HUES64 (cell line): ENCODE measurements around the gene ASPRV1.

ENCODE experiments used
- H3K27ac ChIP-seq: 2 replicates; pipeline ENCODE4 v1.7.0; 2013; ENCODE audit warnings: low read depth, low read length, inconsistent platforms
- H3K27me3 ChIP-seq: 2 replicates; pipeline ENCODE4 v1.6.1; 2013; ENCODE audit warnings: mild to moderate bottlenecking, low read length; ENCODE audit not compliant: insufficient read depth
- H3K36me3 ChIP-seq: 2 replicates; pipeline ENCODE4 v1.6.1; 2013; ENCODE audit warnings: mild to moderate bottlenecking, low read length; ENCODE audit not compliant: insufficient read depth
- H3K4me1 ChIP-seq: 2 replicates; pipeline ENCODE4 v1.6.1; 2013; ENCODE audit warnings: mild to moderate bottlenecking, low read length, moderate library complexity; ENCODE audit not compliant: insufficient read depth
- H3K4me3 ChIP-seq: 2 replicates; pipeline ENCODE4 v1.5.1; 2013; ENCODE audit warnings: mild to moderate bottlenecking, low read length, moderate library complexity
- H3K9ac ChIP-seq: 2 replicates; pipeline ENCODE4 v1.6.1; 2013; ENCODE audit warnings: mild to moderate bottlenecking, low read depth, low read length
- H3K9me3 ChIP-seq: 2 replicates; pipeline ENCODE4 v1.6.1; 2013; ENCODE audit warnings: low read depth, low read length; ENCODE audit not compliant: insufficient read depth
- WGBS: fragments of 150-250, 120-280 bp; methylation state at CpG from one replicate; pipeline ENCODE4 v1.1.7; 2013; ENCODE audit warnings: missing lambda C conversion rate; 5-methylcytosine and 5-hydroxymethylcytosine counted together

Gene ASPRV1

DNA sequence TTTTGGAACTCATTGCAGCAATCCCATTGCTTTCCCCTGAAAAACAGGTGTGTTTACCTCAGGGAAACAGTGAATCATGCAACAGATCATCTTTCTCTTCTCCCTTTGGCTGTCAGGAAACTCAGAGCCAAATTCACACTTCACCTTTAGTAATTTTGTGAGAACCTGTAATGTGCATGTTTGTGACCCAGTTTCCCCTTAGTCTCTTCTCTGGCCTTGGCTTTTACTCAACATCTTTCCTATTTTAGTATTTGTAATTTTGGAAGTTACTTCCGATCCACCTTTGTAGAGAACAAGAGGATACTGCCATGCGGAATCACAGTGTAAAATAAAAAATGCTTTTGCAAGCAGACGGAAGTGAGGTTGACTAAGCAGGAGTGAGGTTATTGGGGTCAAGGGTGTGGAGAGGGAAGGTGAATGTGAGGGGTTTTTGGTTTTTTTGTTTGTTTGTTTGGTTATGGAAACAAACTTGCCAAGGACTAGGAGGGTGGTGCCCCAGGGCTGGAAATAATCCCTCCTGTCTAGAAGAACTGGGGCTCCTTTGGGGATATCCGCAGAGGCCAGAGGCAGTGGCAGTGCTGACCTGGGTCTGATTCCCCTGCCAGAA is 14.0 kb downstream of the ASPRV1 start:
- Histone ChIP-seq H3K9ac (no peak overlapping the region), H3K27ac (no peak overlapping the region), H3K4me3 (no peak overlapping the region), H3K4me1 (0 out of 2 replicates have a peak, but pooled peaks cover 5% of the 10 kb centered on the region), H3K9me3 (no peaks in the 10 kb centered on the region), H3K36me3 (no peaks in the 10 kb centered on the region), H3K27me3 (no peaks in the 10 kb centered on the region)
- 95% methylated on average over 4 of the region's 4 CpGs for WGBS

DNA sequence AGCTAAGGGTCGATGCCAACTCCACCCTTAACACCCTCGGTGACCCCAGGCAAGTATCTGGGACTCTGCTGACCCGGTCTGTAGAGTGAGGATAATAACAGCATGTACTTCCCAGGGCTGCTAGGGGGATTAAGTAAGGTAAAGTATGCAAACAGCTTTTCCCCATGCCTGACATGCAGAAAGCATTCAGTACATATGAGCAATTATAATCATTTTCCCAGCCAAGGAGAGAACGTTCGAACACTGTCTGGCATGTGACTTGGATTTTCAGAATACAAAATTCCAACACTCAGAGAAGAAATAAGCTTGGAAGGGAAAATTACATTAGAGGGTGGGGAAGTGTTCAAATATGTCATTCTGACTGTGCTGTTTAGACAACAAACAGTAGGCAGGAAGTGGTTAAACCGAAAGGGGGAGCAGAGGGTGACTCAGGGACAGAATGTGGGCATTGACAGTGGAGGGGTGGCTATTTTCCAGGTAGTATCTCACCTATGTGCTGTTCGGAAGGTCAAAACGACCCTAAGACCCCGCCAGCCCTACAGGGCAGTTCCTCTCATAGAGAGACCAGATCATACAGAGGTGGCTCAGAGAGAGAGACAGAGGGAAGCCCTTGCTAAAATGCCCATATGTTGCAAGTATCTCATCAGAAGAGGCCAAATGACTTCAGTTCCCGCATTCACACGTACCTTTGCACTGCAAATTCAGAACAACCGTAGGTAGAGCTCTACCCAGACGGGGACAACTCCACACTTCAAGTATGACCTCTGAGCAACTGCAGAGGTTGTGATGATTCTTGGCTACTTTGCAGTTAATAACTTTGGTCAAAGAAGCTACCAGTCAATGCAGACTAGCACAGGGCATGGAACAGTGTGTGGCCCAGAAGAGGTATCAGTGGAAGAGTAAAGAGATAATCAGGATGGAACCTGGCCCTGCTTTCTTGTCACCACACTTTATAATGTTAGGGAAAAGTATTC is 14.8 kb downstream of the ASPRV1 start:
- Histone ChIP-seq H3K9ac (no peak overlapping the region), H3K36me3 (no peaks in the 10 kb centered on the region), H3K27me3 (no peaks in the 10 kb centered on the region), H3K4me3 (no peak overlapping the region), H3K4me1 (0 out of 2 replicates have a peak, but pooled peaks cover 5% of the 10 kb centered on the region), H3K9me3 (no peaks in the 10 kb centered on the region), H3K27ac (no peak overlapping the region)
- WGBS, result 87% methylated on average over 13 of the region's 13 CpGs

DNA sequence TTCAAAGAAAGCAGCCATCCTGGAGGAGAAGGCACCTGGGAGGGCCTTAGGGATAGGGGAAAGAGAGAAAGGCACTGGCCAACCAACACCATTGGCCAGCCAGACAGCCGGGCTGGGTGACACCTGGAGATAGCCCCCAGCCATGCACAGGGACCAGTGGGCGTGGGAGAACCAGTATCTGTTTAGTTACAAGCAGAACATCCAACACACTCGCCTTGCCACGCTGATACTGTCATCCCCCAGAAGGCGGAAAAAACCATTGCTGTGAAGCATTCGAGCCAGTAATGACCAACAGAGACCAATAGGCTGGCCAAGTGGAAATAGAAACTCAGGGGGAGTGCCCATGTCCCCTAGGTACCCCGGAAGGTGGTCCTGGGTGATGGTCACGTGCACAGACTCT is 15.5 kb downstream of the ASPRV1 start:
- Histone ChIP-seq H3K36me3 (no peaks in the 10 kb centered on the region), H3K9ac (no peak overlapping the region), H3K4me1 (peaks cover 5% of the 10 kb centered on the region; the same call in 1 of the 2 replicates), H3K27me3 (no peaks in the 10 kb centered on the region), H3K9me3 (no peaks in the 10 kb centered on the region), H3K4me3 (no peak overlapping the region), H3K27ac (no peak overlapping the region)
- WGBS, result 93% methylated on average over 8 of the region's 8 CpGs

DNA sequence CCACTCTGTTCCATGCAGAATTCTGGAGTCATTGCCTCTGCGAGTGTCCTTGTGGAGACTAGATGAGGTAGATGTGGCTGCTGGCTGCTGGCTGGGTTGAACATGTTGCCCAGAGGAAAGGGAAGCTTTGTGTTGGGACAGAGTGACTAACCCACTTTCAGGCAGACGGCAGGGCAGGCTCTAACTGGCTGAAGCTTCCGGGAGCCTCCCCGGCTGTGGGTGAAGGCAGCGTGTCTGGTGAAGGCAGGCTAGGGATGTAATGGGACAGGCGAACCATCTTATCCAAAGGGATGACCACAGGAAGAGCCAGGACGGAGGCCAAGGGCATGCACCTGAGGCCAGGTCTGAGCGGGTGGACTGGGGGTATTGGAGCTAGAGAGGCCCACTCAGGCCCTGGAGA is 16.0 kb downstream of the ASPRV1 start:
- 94% methylated on average over 8 of the region's 8 CpGs for WGBS
- Histone ChIP-seq H3K36me3 (no peaks in the 10 kb centered on the region), H3K4me3 (no peak overlapping the region), H3K9ac (no peak overlapping the region), H3K27me3 (no peaks in the 10 kb centered on the region), H3K9me3 (no peaks in the 10 kb centered on the region), H3K27ac (no peak overlapping the region), H3K4me1 (peaks cover 7% of the 10 kb centered on the region; the same call in 1 of the 2 replicates)

DNA sequence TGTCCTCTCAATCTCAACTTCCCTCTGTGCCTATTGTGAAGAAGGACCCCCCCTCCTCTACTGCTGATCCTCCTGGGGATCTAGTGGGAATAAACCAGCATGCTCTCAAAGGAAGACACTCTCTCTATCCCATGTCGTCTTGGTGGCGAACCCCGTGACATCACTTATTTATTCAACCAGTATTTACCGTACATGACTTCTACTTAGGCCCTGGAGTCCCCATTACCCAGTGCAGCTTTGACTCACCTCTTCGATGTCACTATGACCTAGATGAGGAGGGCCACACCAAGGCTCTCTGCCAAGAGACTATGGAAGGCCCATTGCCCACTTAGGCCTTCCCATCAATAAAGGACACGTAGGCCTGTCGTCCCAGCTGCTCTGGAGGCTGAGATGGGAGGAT is 16.7 kb downstream of the ASPRV1 start:
- no peaks in the 10 kb centered on the region for H3K27me3 ChIP-seq
- WGBS, result 94% methylated on average over 7 of the region's 7 CpGs
- H3K4me1 ChIP-seq, result peaks cover 13% of the 10 kb centered on the region
- no peak overlapping the region for H3K4me3 ChIP-seq
- H3K36me3 ChIP-seq, result no peaks in the 10 kb centered on the region
- no peaks in the 10 kb centered on the region for H3K9me3 ChIP-seq
- no peak overlapping the region for H3K27ac ChIP-seq
- H3K9ac ChIP-seq, result no peak overlapping the region

DNA sequence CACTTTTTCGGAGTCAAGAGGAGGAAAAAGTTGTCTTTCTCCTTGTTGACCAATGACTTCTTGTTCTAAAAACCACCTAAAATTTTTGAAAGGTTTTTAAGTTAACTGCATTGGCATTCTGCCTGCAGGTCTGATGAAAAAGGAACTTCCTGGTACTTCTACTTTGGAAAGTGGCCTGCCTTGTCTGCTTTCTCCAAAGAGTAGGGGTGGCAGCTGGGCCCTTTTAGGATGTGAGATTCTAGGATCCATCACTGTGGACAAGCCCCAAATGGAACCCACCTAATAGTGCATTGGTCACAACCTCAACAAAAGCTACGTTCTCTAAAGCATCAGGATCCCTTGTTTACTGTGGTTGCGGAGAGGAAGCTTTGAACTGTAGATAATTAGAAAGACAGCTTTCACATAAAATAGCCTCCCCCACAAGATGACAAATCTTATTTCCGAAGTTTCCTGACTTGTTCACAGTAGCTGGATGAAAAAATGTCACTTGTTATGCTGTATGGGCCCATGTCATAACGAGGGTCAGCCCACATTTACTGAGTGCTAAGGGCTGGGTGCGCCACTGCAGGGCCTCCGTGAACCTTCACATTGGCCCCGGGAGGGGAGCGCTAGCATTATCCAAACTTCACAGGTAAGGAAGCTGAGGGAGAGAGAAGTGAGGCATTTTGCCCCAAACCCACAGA is 17.4 kb downstream of the ASPRV1 start:
- WGBS, result 82% methylated on average over 8 of the region's 9 CpGs
- H3K27ac ChIP-seq, result no peak overlapping the region

DNA sequence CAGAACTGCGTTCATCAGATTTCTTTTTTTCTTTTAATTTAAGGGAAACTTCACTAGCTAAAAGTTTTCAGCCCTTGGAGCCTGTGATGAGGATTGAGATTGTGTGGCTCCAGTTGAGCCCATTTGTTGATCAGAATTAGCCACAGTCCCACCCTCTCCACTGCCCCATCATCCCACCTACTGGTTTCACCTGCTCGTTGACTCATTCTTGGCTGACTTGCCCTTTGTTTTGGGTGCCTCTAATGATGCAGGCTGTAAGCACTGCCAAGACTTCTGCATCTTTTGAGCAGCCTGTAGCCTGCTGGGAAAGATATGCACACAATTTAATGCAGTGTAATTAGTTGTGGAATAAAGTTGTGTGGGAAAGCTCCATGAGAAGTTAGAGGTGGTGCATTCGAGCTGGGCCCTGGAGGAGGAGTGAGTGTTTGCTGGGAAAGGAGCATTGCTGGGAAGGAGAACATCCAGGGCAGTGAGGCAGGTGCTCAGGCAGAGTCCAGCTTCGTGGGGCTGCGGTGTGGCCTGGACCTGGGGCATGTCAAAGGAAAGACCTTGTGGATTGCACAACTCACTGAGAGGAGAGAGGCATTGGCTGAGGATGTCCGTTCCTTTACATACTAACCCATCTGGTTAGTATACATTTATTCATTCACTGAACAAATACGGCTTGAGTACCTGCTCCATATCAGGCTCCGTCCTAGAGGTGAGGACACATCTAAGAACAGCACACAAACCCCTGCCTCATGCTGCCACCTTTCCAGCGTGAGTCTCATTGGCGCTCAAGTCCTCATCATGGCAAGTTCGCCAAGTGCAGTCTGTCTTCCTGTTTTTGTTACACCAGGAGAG is 18.2 kb downstream of the ASPRV1 start:
- no peak overlapping the region for H3K9ac ChIP-seq
- 92% methylated on average over 11 of the region's 11 CpGs for WGBS
- peaks cover 9% of the 10 kb centered on the region for H3K36me3 ChIP-seq
- H3K4me3 ChIP-seq, result no peak overlapping the region
- H3K27me3 ChIP-seq, result no peaks in the 10 kb centered on the region
- no peaks in the 10 kb centered on the region for H3K9me3 ChIP-seq
- peaks cover 16% of the 10 kb centered on the region for H3K4me1 ChIP-seq
- H3K27ac ChIP-seq, result no peak overlapping the region

More for the DNA sequence above, 17.4 kb downstream of the ASPRV1 start:
- Histone ChIP-seq H3K9ac (no peak overlapping the region), H3K36me3 (peaks cover 3% of the 10 kb centered on the region; the same call in 1 of the 2 replicates), H3K9me3 (no peaks in the 10 kb centered on the region), H3K4me3 (no peak overlapping the region), H3K27me3 (no peaks in the 10 kb centered on the region), H3K4me1 (peaks cover 16% of the 10 kb centered on the region)

DNA sequence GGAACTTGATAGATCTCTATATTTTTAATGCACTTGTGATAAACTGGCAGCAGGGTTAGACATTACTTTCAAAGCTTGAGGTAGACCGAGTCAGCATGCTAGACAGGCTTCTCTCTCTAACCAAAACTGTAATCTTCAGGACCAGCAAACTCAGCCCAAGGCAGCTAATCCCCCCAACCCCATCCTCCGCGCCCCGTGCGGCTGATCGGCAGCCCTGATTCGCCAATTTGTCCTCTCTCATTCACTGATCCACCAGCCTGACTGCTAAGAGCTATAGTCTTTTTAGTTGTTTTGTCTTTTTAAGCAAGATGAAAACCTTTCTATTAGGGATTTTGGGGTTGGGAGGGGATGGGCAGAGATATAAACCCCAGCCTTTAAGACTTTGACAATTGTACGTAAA is 20.7 kb downstream of the ASPRV1 start:
- 91% methylated on average over 7 of the region's 8 CpGs for WGBS

DNA sequence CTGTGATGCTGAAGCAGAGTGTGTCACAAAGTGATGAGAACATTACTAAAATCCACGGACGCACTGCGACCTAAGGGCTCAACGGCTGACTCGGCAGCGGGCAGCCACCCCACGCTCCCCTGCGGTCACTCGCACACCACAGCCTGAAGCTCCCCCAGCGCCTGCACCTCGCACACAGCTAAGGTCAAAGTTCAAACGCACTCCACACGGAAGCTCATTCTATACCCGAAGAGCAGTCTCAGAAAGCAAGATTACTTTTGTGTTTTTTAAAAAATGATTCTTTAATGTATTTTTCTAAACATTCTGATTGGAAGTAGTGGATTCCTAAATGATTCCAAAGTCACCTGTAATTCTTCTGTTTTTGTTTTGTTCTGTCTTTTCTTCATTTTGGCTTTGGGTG is 21.7 kb downstream of the ASPRV1 start:
- Histone ChIP-seq H3K4me3 (no peak overlapping the region), H3K27ac (no peak overlapping the region), H3K36me3 (peaks cover 19% of the 10 kb centered on the region), H3K4me1 (peaks cover 11% of the 10 kb centered on the region), H3K9ac (no peak overlapping the region), H3K27me3 (no peaks in the 10 kb centered on the region), H3K9me3 (no peaks in the 10 kb centered on the region)
- 92% methylated on average over 14 of the region's 14 CpGs for WGBS

More for the DNA sequence above, 20.7 kb downstream of the ASPRV1 start:
- no peak overlapping the region for H3K4me3 ChIP-seq
- no peak overlapping the region for H3K27ac ChIP-seq
- no peak overlapping the region for H3K9ac ChIP-seq
- peaks cover 15% of the 10 kb centered on the region for H3K36me3 ChIP-seq
- no peaks in the 10 kb centered on the region for H3K27me3 ChIP-seq
- H3K9me3 ChIP-seq, result no peaks in the 10 kb centered on the region
- peaks cover 11% of the 10 kb centered on the region for H3K4me1 ChIP-seq

DNA sequence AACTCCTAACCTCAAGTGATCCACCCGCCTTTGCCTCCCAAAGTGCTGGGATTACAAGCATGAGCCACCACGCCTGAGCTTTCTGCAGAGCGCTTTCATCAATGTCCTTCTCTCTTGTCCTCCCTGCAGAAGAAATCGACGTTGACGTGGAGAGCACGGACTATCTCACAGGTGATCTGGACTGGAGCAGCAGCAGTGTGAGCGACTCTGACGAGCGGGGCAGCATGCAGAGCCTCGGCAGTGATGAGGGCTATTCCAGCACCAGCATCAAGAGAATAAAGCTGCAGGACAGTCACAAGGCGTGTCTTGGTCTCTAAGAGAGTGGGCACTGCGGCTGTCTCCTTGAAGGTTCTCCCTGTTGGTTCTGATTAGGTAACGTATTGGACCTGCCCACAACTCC is 23.5 kb downstream of the ASPRV1 start:
- H3K36me3 ChIP-seq, result peaks cover 19% of the 10 kb centered on the region
- no peaks in the 10 kb centered on the region for H3K9me3 ChIP-seq
- H3K4me3 ChIP-seq, result no peak overlapping the region
- no peak overlapping the region for H3K27ac ChIP-seq
- no peaks in the 10 kb centered on the region for H3K27me3 ChIP-seq
- peaks cover 15% of the 10 kb centered on the region for H3K4me1 ChIP-seq
- no peak overlapping the region for H3K9ac ChIP-seq
- 94% methylated on average over 14 of the region's 14 CpGs for WGBS
